ENCODE data around the gene LIMS2. TPM values are rescaled to one million over a fixed set of nuclear protein-coding genes. Genes with fewer than 3 reads are reported as not detected.

The LIMS2 gene
- total and polyA plus RNA-seq, 9 donors: 7.7 to 51.9 (median 35.0) TPM

DNA sequence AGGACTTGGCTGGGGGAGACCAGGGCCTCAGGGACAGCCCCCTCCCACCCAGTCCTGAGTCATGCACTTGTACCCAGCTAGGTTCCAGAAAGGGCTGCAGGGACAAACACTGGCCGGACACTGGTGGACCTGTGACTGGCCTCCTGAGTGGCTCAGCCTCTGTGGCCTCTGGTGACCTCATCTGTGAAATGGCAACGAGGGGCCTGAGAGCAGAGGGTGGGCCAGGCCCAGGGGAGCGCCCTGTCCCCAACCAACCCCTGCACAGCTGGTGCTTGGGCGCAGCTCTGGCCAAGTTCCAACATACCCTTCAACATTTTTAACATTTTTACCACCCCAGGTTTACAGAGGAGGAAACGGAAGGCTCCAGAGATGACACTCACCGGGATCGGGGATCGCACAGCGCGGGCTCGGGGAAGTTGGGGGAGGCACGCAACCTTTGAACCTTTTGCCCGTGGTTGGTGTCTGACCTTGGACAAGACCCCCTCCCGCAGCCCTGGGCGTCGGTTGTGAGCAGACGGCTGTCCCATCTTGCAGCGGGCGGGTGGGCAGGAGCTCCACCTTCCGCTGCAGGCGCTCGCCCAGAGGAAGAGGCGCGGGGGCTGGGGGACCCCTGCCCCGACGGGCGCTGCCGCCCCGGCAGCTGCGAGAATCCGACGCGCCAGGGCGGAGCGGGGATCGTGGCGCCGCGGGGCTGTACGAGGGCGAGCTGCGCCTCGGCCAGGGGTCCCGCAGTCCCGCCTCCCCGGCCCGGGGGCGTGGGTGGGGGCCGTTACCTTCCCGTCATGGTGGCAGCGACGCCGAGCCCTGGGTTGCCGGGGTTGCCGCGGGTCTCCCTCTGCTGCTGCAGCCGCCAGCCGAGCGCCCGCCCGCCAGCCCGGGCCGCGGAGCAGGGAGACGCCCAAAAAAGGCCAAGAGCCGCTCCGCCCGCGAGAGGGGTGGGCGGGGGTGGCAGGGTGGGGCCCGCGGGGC lies 805 bp downstream of the LIMS2 start:
- Histone ChIP-seq H3K9me3 (replicated peaks; ENCODE audit: control insufficient read depth, low read depth, low read length) (no peaks in the 10 kb centered on the region), H3K36me3 (ENCODE audit: control insufficient read depth, insufficient read depth, low read length) (peaks cover 2% of the 10 kb centered on the region), H3K4me1 (ENCODE audit: control insufficient read depth, insufficient read depth, low read length) (peaks cover 35% of the 10 kb centered on the region), H3K27ac (ENCODE audit: low read length) (no peak overlapping the region), H3K27me3 (ENCODE audit: control insufficient read depth, insufficient read depth, low read length) (peaks cover 35% of the 10 kb centered on the region), H3K4me3 (ENCODE audit: low read length) (peak overlapping the region; percentile 41)
- peak; percentile 36 for DNase-seq
- WGBS (ENCODE audit: insufficient coverage): 3% methylated on average over 60 of the region's 72 CpGs

DNA sequence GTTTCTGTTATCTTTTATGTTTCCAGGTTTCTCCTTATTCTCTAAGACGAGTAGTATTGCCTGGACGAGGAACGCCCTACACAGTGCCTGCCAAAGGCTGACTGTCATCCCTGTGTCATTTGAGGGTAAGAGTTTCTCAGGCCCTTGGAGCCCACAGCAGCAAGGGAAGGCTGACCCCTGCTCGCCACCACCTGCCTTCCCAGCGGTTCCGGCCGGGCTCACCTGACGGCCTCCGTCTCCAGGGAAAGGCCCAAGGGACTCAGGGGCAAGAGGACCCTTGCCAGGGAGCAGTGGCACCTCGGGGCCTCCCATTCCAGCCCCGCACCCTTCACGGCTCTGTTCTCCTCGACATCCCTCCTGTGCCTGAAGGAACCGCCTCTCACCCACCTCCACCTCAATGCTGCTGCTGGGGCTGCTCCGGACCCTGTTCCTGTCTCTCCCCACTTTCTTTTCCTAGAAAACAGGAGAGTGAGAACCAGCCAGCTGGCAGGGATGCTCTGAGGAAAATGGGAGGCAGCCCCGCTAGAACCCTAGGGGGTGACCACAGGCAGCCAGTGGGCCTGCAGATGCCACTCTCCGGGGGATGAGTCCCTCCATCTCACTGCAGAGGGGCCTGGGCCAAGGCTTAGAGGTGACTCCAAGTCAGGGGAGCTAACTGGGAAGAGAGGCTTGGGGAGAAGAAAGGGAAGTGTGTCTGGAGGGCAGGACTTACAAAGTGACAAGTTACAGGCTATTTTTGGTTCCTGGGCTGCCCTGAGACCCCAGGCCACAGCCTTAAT lies 1.9 kb downstream of the LIMS2 start:
- 74% methylated on average over 14 of the region's 17 CpGs for WGBS (ENCODE audit: insufficient coverage)
- Histone ChIP-seq H3K27ac (ENCODE audit: low read length) (peak overlapping the region; percentile 29), H3K36me3 (ENCODE audit: control insufficient read depth, insufficient read depth, low read length) (peaks cover 2% of the 10 kb centered on the region), H3K27me3 (ENCODE audit: control insufficient read depth, insufficient read depth, low read length) (peaks cover 36% of the 10 kb centered on the region), H3K4me3 (ENCODE audit: low read length) (peak overlapping the region; percentile 41), H3K4me1 (ENCODE audit: control insufficient read depth, insufficient read depth, low read length) (peaks cover 35% of the 10 kb centered on the region), H3K9me3 (replicated peaks; ENCODE audit: control insufficient read depth, low read depth, low read length) (no peaks in the 10 kb centered on the region)
- no peak for DNase-seq

DNA sequence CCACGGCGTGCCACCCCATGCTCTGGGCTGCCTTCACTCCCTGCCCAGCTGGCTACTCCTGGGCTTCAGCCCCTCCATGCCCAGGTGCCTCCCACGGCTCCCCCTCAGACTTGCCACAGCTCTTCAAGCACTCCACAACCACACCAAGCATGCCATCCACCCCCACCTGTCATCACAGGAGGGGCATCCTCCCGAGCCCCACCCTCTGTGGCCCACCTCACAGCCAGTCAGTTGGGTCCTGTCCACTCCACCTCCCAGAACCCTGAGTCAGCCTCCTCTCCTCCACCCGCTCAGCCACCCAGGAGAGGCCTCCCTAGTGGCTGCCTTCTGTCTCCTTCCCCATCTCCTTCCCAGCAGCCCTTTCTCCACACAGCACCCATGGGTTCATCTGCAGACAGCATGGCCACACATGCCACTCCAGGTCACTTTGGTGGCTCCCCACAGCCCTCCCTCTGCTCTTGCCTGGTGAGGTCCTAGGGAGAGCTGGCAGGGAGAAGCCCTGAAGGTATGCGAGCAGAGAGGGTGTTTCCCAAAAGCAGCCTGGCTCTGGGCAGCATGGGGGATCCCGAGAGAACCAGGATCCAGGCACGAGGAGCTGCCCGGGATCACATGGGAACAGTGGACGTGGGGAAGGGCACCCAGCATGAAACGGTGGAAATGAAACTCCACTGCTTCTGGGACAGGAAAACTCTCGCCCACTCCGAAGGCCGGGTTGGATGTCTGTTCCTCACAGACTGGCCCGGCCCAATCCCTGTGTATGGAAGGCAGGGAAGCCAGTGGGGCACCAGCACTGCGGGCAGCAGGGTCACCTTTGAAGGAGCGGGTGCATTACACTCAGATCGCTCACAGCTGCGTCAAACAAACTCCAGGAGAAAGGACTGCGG lies 2.7 kb downstream of the LIMS2 start:
- Histone ChIP-seq H3K4me1 (ENCODE audit: control insufficient read depth, insufficient read depth, low read length) (peaks cover 35% of the 10 kb centered on the region), H3K36me3 (ENCODE audit: control insufficient read depth, insufficient read depth, low read length) (peaks cover 2% of the 10 kb centered on the region), H3K27me3 (ENCODE audit: control insufficient read depth, insufficient read depth, low read length) (peaks cover 30% of the 10 kb centered on the region), H3K9me3 (replicated peaks; ENCODE audit: control insufficient read depth, low read depth, low read length) (no peaks in the 10 kb centered on the region), H3K4me3 (ENCODE audit: low read length) (no peak overlapping the region), H3K27ac (ENCODE audit: low read length) (no peak overlapping the region)
- WGBS (ENCODE audit: insufficient coverage): 73% methylated on average over 17 of the region's 20 CpGs
- no peak for DNase-seq

DNA sequence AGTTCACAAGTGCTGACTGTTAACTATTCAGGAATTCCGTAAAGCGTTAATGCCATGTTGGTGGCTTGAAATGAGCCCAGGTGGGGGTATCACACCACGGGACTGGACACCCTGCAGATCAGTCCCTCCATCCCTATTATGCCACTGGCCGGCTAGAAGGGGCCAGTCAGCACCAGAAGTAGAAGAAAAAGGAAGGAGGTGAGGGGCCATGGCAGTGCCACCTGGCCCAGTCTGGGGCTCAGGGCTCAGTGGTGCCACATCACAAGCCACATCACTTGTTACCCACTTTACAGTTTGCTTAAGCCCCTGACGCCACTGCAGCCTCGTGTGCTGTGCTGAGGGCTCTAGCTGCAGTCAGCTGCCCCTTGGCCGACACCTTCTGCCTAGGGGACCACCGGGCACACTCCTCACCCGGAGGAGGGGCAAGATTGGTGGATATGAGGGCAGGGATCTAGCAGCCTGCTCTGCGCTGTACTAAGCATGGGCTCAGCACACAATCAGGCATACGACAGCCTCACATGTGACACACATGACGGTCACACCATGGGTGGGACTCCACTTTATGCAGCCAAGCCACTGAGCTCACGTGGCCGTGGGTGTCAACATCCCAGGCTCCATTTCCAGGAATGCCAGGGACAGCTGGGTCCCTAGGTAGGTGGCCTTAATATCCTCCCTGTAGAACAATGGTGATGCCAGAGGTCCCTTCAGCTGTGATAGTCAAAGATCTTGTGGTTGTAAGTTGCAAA lies 3.6 kb downstream of the LIMS2 start:
- H3K27ac ChIP-seq (ENCODE audit: low read length): no peak overlapping the region
- H3K27me3 ChIP-seq (ENCODE audit: control insufficient read depth, insufficient read depth, low read length): peaks cover 21% of the 10 kb centered on the region
- H3K4me1 ChIP-seq (ENCODE audit: control insufficient read depth, insufficient read depth, low read length): peaks cover 32% of the 10 kb centered on the region
- H3K4me3 ChIP-seq (ENCODE audit: low read length): no peak overlapping the region
- peaks cover 2% of the 10 kb centered on the region for H3K36me3 ChIP-seq (ENCODE audit: control insufficient read depth, insufficient read depth, low read length)
- no peaks in the 10 kb centered on the region for H3K9me3 ChIP-seq (replicated peaks; ENCODE audit: control insufficient read depth, low read depth, low read length)
- DNase-seq: no peak
- WGBS (ENCODE audit: insufficient coverage): 78% methylated on average over 12 of the region's 14 CpGs

DNA sequence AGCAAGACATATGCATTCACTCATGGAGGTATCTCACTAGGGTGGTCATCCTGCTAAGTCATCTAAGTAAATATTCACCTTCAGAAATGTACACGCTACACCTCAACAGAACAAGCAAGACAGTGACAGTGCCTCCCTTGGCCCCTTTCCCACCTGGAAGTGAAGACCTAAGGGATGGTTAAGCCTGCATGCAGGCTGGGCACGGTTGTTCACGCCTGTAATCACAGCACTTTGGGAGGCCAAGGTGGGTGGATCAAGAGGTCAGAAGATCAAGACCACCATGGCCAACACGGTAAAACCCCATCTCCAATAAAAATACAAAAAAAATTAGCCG lies 4.4 kb downstream of the LIMS2 start:
- no peak for DNase-seq
- Histone ChIP-seq H3K36me3 (ENCODE audit: control insufficient read depth, insufficient read depth, low read length) (peaks cover 2% of the 10 kb centered on the region), H3K27ac (ENCODE audit: low read length) (no peak overlapping the region), H3K9me3 (replicated peaks; ENCODE audit: control insufficient read depth, low read depth, low read length) (no peaks in the 10 kb centered on the region), H3K4me3 (ENCODE audit: low read length) (no peak overlapping the region), H3K4me1 (ENCODE audit: control insufficient read depth, insufficient read depth, low read length) (peaks cover 25% of the 10 kb centered on the region), H3K27me3 (ENCODE audit: control insufficient read depth, insufficient read depth, low read length) (peaks cover 19% of the 10 kb centered on the region)
- WGBS (ENCODE audit: insufficient coverage): 80% methylated on average over 1 of the region's 5 CpGs

DNA sequence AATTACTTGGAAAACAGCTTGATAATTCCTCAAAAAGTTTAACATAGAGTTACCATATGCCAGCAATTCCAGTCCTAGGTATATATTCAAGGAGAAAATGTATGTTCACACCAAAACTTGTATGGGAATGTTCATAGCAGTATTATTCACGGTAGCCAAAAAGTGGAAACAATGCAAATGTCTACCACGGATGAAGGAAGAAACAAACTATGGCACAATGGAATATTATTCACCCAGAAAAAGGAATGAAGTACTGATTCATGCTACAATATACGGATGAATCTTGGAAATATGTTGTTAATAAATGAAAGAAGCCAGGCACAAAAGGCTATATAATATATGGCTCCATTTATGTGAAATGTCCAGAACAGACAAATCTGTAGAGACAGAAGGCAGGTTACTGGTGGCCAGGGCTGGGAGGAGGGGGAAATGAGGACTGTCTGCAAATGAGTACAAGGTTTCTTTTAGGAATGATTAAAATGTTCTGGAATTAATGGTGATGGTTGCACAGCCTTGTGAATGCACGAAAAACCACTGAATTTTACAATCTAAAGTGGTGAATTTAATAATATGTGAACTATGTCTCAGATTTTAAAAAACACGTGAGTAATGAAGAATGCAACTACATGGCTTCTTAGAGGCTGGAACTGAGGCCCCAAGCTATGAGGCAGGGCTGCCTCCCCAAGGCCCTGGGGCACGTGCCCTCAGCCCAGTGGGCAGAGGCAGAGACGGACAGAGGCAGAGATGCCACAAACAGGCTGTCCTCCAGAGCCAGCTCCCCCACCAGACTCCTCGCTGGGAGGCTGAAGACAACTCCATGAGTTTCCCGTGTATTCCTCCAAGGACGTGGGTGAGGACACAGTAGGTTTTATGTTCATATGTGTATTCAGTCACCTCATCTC lies 5.0 kb downstream of the LIMS2 start:
- peaks cover 20% of the 10 kb centered on the region for H3K27me3 ChIP-seq (ENCODE audit: control insufficient read depth, insufficient read depth, low read length)
- 59% methylated on average over 2 of the region's 10 CpGs for WGBS (ENCODE audit: insufficient coverage)
- H3K36me3 ChIP-seq (ENCODE audit: control insufficient read depth, insufficient read depth, low read length): peaks cover 2% of the 10 kb centered on the region
- no peak overlapping the region for H3K27ac ChIP-seq (ENCODE audit: low read length)
- no peak overlapping the region for H3K4me3 ChIP-seq (ENCODE audit: low read length)
- no peak for DNase-seq
- no peaks in the 10 kb centered on the region for H3K9me3 ChIP-seq (replicated peaks; ENCODE audit: control insufficient read depth, low read depth, low read length)
- H3K4me1 ChIP-seq (ENCODE audit: control insufficient read depth, insufficient read depth, low read length): peaks cover 19% of the 10 kb centered on the region

DNA sequence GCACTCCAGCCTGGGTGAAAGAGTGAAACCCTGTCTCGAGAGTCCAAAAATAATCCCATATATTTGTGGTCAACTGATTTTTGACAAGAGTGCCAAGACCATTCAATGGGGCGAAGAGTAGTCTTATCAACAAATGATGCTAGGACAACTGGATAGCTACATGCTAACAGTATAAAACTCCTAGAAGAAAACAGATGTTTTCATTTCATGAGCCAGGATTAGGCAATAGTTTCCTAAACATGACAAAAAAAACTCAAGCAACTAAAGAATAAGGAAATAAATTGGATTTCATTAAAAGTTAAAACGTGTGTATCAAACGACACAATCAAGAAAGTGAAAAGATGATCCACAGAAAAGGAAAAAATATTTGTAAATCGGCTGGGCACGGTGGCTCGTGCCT lies 6.3 kb downstream of the LIMS2 start:
- Histone ChIP-seq H3K36me3 (ENCODE audit: control insufficient read depth, insufficient read depth, low read length) (peaks cover 2% of the 10 kb centered on the region), H3K27ac (ENCODE audit: low read length) (no peak overlapping the region), H3K27me3 (ENCODE audit: control insufficient read depth, insufficient read depth, low read length) (peaks cover 26% of the 10 kb centered on the region), H3K4me1 (ENCODE audit: control insufficient read depth, insufficient read depth, low read length) (peaks cover 20% of the 10 kb centered on the region), H3K4me3 (ENCODE audit: low read length) (no peak overlapping the region), H3K9me3 (replicated peaks; ENCODE audit: control insufficient read depth, low read depth, low read length) (no peaks in the 10 kb centered on the region)
- 86% methylated on average over 6 of the region's 7 CpGs for WGBS (ENCODE audit: insufficient coverage)
- DNase-seq: no peak

DNA sequence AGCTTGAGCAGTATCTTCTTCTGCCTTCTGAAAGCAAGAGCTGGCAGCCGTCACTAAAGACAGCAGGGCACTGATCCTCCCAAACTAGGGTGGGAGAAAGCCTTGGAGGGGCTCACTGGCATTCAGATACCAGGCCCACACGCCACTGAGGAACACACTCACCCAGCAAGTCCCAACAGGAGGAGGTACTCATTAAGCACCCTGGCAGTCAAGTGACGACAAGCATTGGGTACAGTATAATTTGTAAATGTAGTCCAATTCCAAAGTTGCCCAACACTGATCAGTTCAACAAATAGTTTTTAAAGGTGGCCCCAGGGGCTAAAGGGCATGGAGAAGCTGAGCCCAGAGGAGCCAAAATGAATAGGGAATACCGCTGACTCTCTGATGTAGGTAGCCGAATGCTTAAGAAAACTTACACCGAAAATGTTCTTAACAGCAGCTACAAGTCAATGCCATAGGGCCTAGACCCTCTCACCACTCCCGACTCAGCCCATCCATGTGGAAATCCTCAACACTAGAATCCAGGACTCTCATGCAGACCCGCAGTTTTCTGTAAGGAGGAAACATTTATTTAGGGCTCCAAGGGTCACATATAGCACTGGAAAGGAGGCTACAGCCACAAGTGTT lies 9.9 kb downstream of the LIMS2 start:
- Histone ChIP-seq H3K27ac (ENCODE audit: low read length) (no peak overlapping the region), H3K9me3 (replicated peaks; ENCODE audit: control insufficient read depth, low read depth, low read length) (no peaks in the 10 kb centered on the region), H3K27me3 (ENCODE audit: control insufficient read depth, insufficient read depth, low read length) (peaks cover 35% of the 10 kb centered on the region), H3K4me3 (ENCODE audit: low read length) (no peak overlapping the region), H3K4me1 (ENCODE audit: control insufficient read depth, insufficient read depth, low read length) (peaks cover 32% of the 10 kb centered on the region), H3K36me3 (ENCODE audit: control insufficient read depth, insufficient read depth, low read length) (peaks cover 2% of the 10 kb centered on the region)
- 91% methylated on average over 4 of the region's 8 CpGs for WGBS (ENCODE audit: insufficient coverage)
- no peak for DNase-seq
